ENCODE results near the gene C8G. TPM values are rescaled to one million over a fixed set of nuclear protein-coding genes. Genes with fewer than 3 reads are reported as not detected.

The C8G gene
- total RNA-seq, 1 donor from 2014 or later: 1.7 TPM

DNA sequence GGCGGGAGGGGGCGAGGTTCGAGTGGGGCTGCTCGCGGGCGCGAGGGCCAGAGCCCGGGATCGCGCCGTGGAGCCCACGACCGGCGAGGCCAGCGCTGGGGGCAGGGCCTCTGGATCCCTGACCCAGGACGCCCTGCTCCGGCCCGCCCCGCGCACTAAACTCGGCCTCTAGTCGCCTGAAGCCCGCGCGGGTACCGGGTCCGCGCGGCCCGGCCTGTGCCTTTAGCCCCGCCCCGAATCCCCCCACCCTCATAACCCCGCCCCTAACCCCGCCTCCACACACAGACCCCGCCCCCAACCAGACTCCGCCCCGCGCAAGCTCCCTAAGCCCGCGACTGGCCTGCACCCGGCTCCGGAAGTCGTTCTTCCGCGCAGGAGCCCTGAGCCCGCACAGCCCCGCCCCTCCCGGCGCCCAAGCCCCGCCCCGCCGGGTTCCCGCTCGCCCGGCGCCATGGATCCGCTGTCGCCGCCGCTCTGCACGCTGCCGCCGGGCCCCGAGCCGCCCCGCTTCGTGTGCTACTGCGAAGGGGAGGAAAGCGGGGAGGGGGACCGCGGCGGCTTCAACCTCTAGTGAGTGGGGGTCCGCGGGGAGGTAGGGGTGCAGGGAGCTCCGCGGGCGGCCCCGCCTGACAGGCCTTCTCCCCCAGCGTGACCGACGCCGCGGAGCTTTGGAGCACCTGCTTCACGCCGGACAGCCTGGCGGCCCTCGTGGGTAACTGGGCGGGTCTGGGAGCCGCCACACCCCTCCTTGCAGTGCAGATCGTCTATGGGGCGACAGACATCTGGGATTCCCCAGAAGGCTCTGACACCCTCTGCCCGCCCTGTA lies 47.2 kb downstream of the C8G start, which contains the start of gene PAXX:
TSS of gene PAXX (plus strand) at position 430 of the 826 bp plus-strand sequence. CDS start at position 452, 22 bp downstream.
- H3K4me3 Mint-ChIP-seq (ENCODE audit: unreplicated experiment): peak within 1 kb of the TSS; percentile 80
- no peaks in the 10 kb centered on the region for H3K27me3 Mint-ChIP-seq (ENCODE audit: unreplicated experiment)
- TF ChIP-seq, protein P1, sequence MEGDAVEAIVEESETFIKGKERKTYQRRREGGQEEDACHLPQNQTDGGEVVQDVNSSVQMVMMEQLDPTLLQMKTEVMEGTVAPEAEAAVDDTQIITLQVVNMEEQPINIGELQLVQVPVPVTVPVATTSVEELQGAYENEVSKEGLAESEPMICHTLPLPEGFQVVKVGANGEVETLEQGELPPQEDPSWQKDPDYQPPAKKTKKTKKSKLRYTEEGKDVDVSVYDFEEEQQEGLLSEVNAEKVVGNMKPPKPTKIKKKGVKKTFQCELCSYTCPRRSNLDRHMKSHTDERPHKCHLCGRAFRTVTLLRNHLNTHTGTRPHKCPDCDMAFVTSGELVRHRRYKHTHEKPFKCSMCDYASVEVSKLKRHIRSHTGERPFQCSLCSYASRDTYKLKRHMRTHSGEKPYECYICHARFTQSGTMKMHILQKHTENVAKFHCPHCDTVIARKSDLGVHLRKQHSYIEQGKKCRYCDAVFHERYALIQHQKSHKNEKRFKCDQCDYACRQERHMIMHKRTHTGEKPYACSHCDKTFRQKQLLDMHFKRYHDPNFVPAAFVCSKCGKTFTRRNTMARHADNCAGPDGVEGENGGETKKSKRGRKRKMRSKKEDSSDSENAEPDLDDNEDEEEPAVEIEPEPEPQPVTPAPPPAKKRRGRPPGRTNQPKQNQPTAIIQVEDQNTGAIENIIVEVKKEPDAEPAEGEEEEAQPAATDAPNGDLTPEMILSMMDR (IDR thresholded peaks at IDR 0.05): no peak
- peak within 1 kb of the TSS; percentile 65 for H3K27ac Mint-ChIP-seq (ENCODE audit: unreplicated experiment)
- H3K36me3 Mint-ChIP-seq (ENCODE audit: unreplicated experiment): no peaks in the 10 kb centered on the region
- no peaks in the 10 kb centered on the region for H3K9me3 Mint-ChIP-seq (ENCODE audit: unreplicated experiment)
- peak; percentile 97 for DNase-seq (ENCODE audit: extremely low spot score, unreplicated experiment)
- H3K4me1 Mint-ChIP-seq (ENCODE audit: unreplicated experiment): peaks cover 10% of the 10 kb centered on the region

DNA sequence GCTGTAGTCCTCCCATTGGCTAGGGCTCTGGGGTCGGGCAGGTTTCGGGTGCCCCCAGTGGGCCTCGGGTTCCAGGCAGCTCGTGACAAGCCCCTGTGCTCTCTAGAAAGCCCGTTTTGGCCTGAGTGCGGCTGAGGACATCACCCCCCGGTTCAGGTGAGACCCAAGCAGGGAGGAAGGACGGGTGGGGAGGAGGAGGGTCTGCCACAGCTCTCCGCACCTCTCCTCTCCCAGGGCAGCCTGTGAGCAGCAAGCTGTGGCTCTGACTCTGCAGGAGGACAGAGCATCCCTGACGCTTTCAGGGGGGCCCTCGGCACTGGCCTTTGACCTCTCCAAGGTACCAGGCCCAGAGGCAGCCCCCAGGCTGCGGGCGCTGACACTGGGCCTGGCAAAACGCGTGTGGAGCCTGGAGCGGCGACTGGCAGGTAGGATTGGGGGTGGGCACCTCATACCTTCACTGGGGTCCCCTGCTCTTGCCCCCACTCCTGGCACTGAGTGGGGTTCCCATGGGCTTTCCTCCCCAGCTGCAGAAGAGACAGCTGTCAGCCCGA lies 47.9 kb downstream of the C8G start:
- H3K27ac Mint-ChIP-seq (ENCODE audit: unreplicated experiment): peak overlapping the region; percentile 7
- DNase-seq (ENCODE audit: extremely low spot score, unreplicated experiment): no peak
- peaks cover 16% of the 10 kb centered on the region for H3K4me1 Mint-ChIP-seq (ENCODE audit: unreplicated experiment)
- no peaks in the 10 kb centered on the region for H3K27me3 Mint-ChIP-seq (ENCODE audit: unreplicated experiment)
- H3K9me3 Mint-ChIP-seq (ENCODE audit: unreplicated experiment): no peaks in the 10 kb centered on the region
- H3K4me3 Mint-ChIP-seq (ENCODE audit: unreplicated experiment): peak overlapping the region; percentile 80
- no peaks in the 10 kb centered on the region for H3K36me3 Mint-ChIP-seq (ENCODE audit: unreplicated experiment)
- TF ChIP-seq, protein P1 (IDR thresholded peaks at IDR 0.05): no peak

DNA sequence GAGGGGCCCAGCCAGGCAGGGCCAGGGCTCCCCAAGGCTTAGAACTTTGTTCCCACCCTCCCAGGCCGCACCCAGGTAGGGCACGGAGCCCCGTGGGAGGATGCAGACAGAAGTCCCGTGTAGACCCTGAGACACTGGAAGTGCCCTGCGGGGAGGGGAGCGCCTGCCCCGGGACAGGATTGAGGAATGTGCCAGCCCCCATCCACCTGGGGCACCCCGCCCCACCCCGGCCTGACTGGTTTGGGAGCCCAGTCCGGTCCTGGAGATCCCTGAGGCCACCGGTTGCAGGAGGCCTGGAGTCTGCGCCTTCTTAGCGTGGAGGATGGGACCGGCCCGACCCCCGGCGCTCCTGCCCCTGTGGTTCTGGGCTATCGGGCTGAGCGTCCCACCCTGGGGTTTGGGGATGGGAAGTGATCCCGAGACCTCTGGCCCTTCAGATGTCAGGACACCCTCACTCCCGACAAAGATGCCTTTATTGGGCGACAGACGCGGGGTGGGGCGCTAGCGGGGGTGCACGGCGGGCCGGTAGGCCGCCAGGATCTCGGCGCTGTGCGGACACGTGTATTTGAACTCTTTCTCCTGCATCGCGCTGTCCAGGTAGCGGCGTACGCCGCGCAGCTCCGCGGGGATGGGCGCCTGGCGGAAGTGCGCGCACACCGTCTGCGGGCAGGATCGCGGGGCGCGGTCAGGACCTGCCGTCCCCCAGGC lies 49.3 kb downstream of the C8G start:
- H3K9me3 Mint-ChIP-seq (ENCODE audit: unreplicated experiment): no peaks in the 10 kb centered on the region
- peaks cover 30% of the 10 kb centered on the region for H3K4me1 Mint-ChIP-seq (ENCODE audit: unreplicated experiment)
- H3K4me3 Mint-ChIP-seq (ENCODE audit: unreplicated experiment): no peak overlapping the region
- H3K27ac Mint-ChIP-seq (ENCODE audit: unreplicated experiment): no peak overlapping the region
- no peaks in the 10 kb centered on the region for H3K36me3 Mint-ChIP-seq (ENCODE audit: unreplicated experiment)
- TF ChIP-seq, protein P1 (IDR thresholded peaks at IDR 0.05): no peak
- DNase-seq (ENCODE audit: extremely low spot score, unreplicated experiment): no peak
- no peaks in the 10 kb centered on the region for H3K27me3 Mint-ChIP-seq (ENCODE audit: unreplicated experiment)

- no peaks in the 10 kb centered on the region for H3K9me3 Mint-ChIP-seq (ENCODE audit: unreplicated experiment)
- peaks cover 36% of the 10 kb centered on the region for H3K4me1 Mint-ChIP-seq (ENCODE audit: unreplicated experiment)
- H3K4me3 Mint-ChIP-seq (ENCODE audit: unreplicated experiment): no peak overlapping the region
- H3K27me3 Mint-ChIP-seq (ENCODE audit: unreplicated experiment): no peaks in the 10 kb centered on the region
- TF ChIP-seq, protein P1 (IDR thresholded peaks at IDR 0.05): no peak
- DNase-seq (ENCODE audit: extremely low spot score, unreplicated experiment): no peak
- H3K27ac Mint-ChIP-seq (ENCODE audit: unreplicated experiment): no peak overlapping the region
- H3K36me3 Mint-ChIP-seq (ENCODE audit: unreplicated experiment): no peaks in the 10 kb centered on the region
Observed at GRCh38 chr9:136994888-136995230, 49.8 kb downstream of the C8G start.

DNA sequence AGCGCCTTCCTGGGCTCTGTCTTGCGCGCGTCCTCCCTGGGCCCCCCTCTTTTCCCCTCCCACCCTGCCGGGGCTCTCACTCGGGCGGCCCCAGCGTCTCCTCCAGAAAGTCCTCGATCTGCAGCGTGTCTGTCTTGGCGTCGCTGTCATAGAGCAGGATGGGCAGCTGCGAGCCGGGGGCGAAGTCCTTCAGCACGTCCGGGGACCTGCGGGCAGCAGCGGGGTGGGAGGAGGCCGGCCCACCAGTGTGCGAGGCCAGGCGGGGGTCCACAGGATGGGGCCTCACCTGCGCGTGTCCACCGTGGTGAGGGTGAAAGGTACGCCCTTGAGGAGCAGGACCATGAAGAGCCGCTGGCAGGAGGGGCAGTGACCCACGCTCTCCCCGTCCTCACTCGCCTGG lies 50.3 kb downstream of the C8G start:
- Mint-ChIP-seq H3K4me3 (ENCODE audit: unreplicated experiment) (no peak overlapping the region), H3K4me1 (ENCODE audit: unreplicated experiment) (peaks cover 41% of the 10 kb centered on the region), H3K27ac (ENCODE audit: unreplicated experiment) (no peak overlapping the region), H3K36me3 (ENCODE audit: unreplicated experiment) (no peaks in the 10 kb centered on the region), H3K9me3 (ENCODE audit: unreplicated experiment) (no peaks in the 10 kb centered on the region), H3K27me3 (ENCODE audit: unreplicated experiment) (no peaks in the 10 kb centered on the region)
- TF ChIP-seq, protein P1 (IDR thresholded peaks at IDR 0.05): no peak
- no peak for DNase-seq (ENCODE audit: extremely low spot score, unreplicated experiment)

All from osteocyte (in vitro differentiated cells).